A549 (cell line): ENCODE results near the gene OSGEPL1. TPM values are rescaled to one million over a fixed set of nuclear protein-coding genes. Genes with fewer than 3 reads are reported as not detected.

Experiments
- ATAC-seq, 2 experiments: fragments of 200-7000 bp in 1 of 2; fragments of >200 bp in 1 of 2; cut with Nextera tagmentation in 1 of 2; cut with Tn5 transposase in 1 of 2; 3 replicates each; pipeline versions ENCODE4 v1.8.0 to v1.9.1; 2018 to 2020; ENCODE audit warnings: mild to moderate bottlenecking in 1 of 2, moderate library complexity in 1 of 2
- CTCF ChIA-PET: fragments of 300-600 bp; sonication (Branson Sonifier 250); formaldehyde crosslinking; extraction: SDS; loops from one replicate; lab custom pipeline; 2021; ENCODE audit warnings: antibody characterized with exemption, inconsistent platforms; lab: Yijun Ruan, JAX
- POLR2A ChIA-PET: fragments of 350-600 bp; formaldehyde crosslinking; extraction: SDS; loops from one replicate; lab custom pipeline; 2021; ENCODE audit warnings: antibody characterized with exemption, inconsistent platforms; lab: Yijun Ruan, JAX
- DNase-seq, 2 experiments: peaks; one replicate each; pipeline versions ENCODE4 v3.0.0 to v3.0.0-alpha.2; 2011 to 2016; ENCODE audit warnings: low read depth in 1 of 2, low spot score in 1 of 2
- FAIRE-seq: peaks from 2 replicates; lab custom pipeline; 2011; peaks lifted over from hg19 to GRCh38; lab: Jason Lieb, UNC
- H3K27ac ChIP-seq, 2 experiments: fragments of >200 bp; sonication (Bioruptor Twin); formaldehyde crosslinking; 3 replicates each; pipeline ENCODE4 v1.5.1; 2016 to 2017
- H3K4me1 ChIP-seq: fragments of >200 bp; sonication (Bioruptor Twin); formaldehyde crosslinking; 3 replicates; pipeline ENCODE4 v1.6.1; 2016
- H3K4me2 ChIP-seq: fragments of >200 bp; sonication (Bioruptor Twin); formaldehyde crosslinking; 3 replicates; pipeline ENCODE4 v1.6.1; 2016
- H3K4me3 ChIP-seq: fragments of >200 bp; sonication (Bioruptor Twin); formaldehyde crosslinking; 3 replicates; pipeline ENCODE4 v1.5.1; 2016
- H3K9me3 ChIP-seq: fragments of >200 bp; sonication (Bioruptor Twin); formaldehyde crosslinking; 3 replicates; pipeline ENCODE4 v1.6.1; 2016
- BHLHE40 ChIP-seq: IDR thresholded peaks from 2 replicates; pipeline ENCODE4 v1.6.1; 2012; ENCODE audit warnings: low read depth, low read length, inconsistent platforms
- CBX2 ChIP-seq: fragments of 200-600 bp; sonication (generic); IDR thresholded peaks from 2 replicates; pipeline ENCODE4 v1.6.1; 2016; ENCODE audit warnings: low read depth, mild to moderate bottlenecking, borderline replicate concordance
- CEBPB ChIP-seq, 2 experiments: fragments of >200 bp in 1 of 2; sonication (Bioruptor Twin) in 1 of 2; formaldehyde crosslinking in 1 of 2; IDR thresholded peaks; 2 replicates each; pipeline ENCODE4 v1.6.1; 2012 to 2016
- CHD2 ChIP-seq: fragments of 150-350 bp; IDR thresholded peaks from 2 replicates; pipeline ENCODE4 v1.6.1; 2014; ENCODE audit warnings: low read length; ENCODE audit not compliant: partially characterized antibody
- ESRRA ChIP-seq: fragments of 150-350 bp; IDR thresholded peaks from 2 replicates; pipeline ENCODE4 v1.6.1; 2014; ENCODE audit warnings: mild to moderate bottlenecking, low read length, borderline replicate concordance
- FOSB ChIP-seq: fragments of 250-450 bp; sonication (Bioruptor Pico); IDR thresholded peaks from 2 replicates; pipeline ENCODE4 v1.5.0; 2020; ENCODE audit warnings: mild to moderate bottlenecking, moderate library complexity
- HOXA7 ChIP-seq: fragments of 250-450 bp; sonication (Bioruptor Pico); IDR thresholded peaks from 2 replicates; pipeline ENCODE4 v1.5.0; 2020; ENCODE audit warnings: mild to moderate bottlenecking, moderate library complexity
- HOXB5 ChIP-seq: fragments of 250-450 bp; sonication (Bioruptor Pico); IDR thresholded peaks from 2 replicates; pipeline ENCODE4 v1.5.0; 2020; ENCODE audit warnings: mild to moderate bottlenecking, moderate library complexity
- JUNB ChIP-seq: fragments of >200 bp; sonication (Bioruptor Twin); formaldehyde crosslinking; IDR thresholded peaks from 2 replicates; pipeline ENCODE4 v1.6.1; 2016
- MAZ ChIP-seq: fragments of 150-350 bp; IDR thresholded peaks from 2 replicates; pipeline ENCODE4 v1.6.1; 2014; ENCODE audit warnings: antibody characterized with exemption, low read depth, low read length, borderline replicate concordance
- POLR2A ChIP-seq: IDR thresholded peaks from 2 replicates; pipeline ENCODE4 v1.6.1; 2012; ENCODE audit warnings: mild to moderate bottlenecking, low read length
- RAD21 ChIP-seq, 2 experiments: fragments of >200 bp in 1 of 2; sonication (Bioruptor Twin) in 1 of 2; formaldehyde crosslinking in 1 of 2; IDR thresholded peaks in 1 of 2; conservative IDR thresholded peaks in 1 of 2; 2 replicates in 1 of 2; 3 replicates in 1 of 2; pipeline ENCODE4 v1.6.1; 2012 to 2018; ENCODE audit warnings: inconsistent platforms in 1 of 2
- RARB ChIP-seq: fragments of 250-450 bp; sonication (Bioruptor Pico); IDR thresholded peaks from 2 replicates; pipeline ENCODE4 v1.8.0; 2021; ENCODE audit warnings: mild to moderate bottlenecking, moderate library complexity
- RCOR1 ChIP-seq: fragments of 150-350 bp; IDR thresholded peaks from 2 replicates; pipeline ENCODE4 v1.6.1; 2014; ENCODE audit warnings: antibody characterized with exemption, low read length, low read depth
- SMC3 ChIP-seq: fragments of >200 bp; sonication (Bioruptor Twin); formaldehyde crosslinking; IDR thresholded peaks from 3 replicates; pipeline ENCODE4 v1.6.1; 2018; ENCODE audit warnings: inconsistent platforms
- SREBF2 ChIP-seq: fragments of 450-650 bp; IDR thresholded peaks from 2 replicates; pipeline ENCODE4 v1.6.1; 2014; ENCODE audit warnings: mild to moderate bottlenecking, moderate library complexity
- TFCP2L1 ChIP-seq: fragments of 250-450 bp; sonication (Bioruptor Pico); IDR thresholded peaks from 2 replicates; pipeline ENCODE4 v1.5.0; 2021; ENCODE audit warnings: mild to moderate bottlenecking
- TP53 ChIP-seq: fragments of 250-450 bp; sonication (Bioruptor Pico); IDR thresholded peaks from 2 replicates; pipeline ENCODE4 v1.5.0; 2021; ENCODE audit warnings: mild to moderate bottlenecking, moderate library complexity
- ZC3H11A ChIP-seq: fragments of 450-650 bp; IDR thresholded peaks from 2 replicates; pipeline ENCODE4 v1.6.1; 2014; ENCODE audit warnings: antibody characterized with exemption, mild to moderate bottlenecking
- ZFP36 ChIP-seq: fragments of 450-650 bp; IDR thresholded peaks from 2 replicates; pipeline ENCODE4 v1.6.1; 2014; ENCODE audit warnings: borderline replicate concordance; ENCODE audit not compliant: partially characterized antibody
- ZNF302 ChIP-seq: fragments of 250-450 bp; sonication (Bioruptor Pico); IDR thresholded peaks from 2 replicates; pipeline ENCODE4 v1.9.0; 2021; ENCODE audit warnings: inconsistent platforms, mild to moderate bottlenecking, moderate library complexity
- ZSCAN20 ChIP-seq: fragments of 250-450 bp; sonication (Bioruptor Pico); IDR thresholded peaks from 2 replicates; pipeline ENCODE4 v1.8.0; 2022; ENCODE audit warnings: mild to moderate bottlenecking, moderate library complexity
- WGBS: methylation state at CpG from one replicate; pipeline ENCODE4 v1.1.6; 2017; ENCODE audit errors: missing lambda C conversion rate; 5-methylcytosine and 5-hydroxymethylcytosine counted together
- polyA plus RNA-seq, 4 experiments: library from polyadenylated mRNA; depleted of rRNA in 3 of 4; stranded (reverse); fragments of >200 nt; fragmentation: RNase III in 1 of 4; extraction: RNeasy Plus Mini Kit Qiagen cat#74134 plus additional on column Dnase treatment in 1 of 4; gene quantifications; 2 replicates in 3 of 4; 3 replicates in 1 of 4; pipeline ENCODE4 v1.2.3, GENCODE V29; 2011 to 2017
- TF ChIP-seq, protein P1 (sequence below): fragments of 150-350 bp; IDR thresholded peaks from 2 replicates; pipeline ENCODE4 v1.6.1; 2014; ENCODE audit warnings: low read depth, mild to moderate bottlenecking, low read length
- TF ChIP-seq, protein P2 (sequence below): fragments of 250-450 bp; sonication (Bioruptor Pico); IDR thresholded peaks from 2 replicates; pipeline ENCODE4 v1.5.0; 2021; ENCODE audit warnings: mild to moderate bottlenecking, moderate library complexity, borderline replicate concordance
- TF ChIP-seq, protein P3 (sequence below): fragments of 250-450 bp; sonication (Bioruptor Pico); IDR thresholded peaks from 2 replicates; pipeline ENCODE4 v1.5.0; 2020; ENCODE audit warnings: low read depth, mild to moderate bottlenecking, moderate library complexity
- TF ChIP-seq, protein P4 (sequence below): fragments of 450-650 bp; IDR thresholded peaks from 2 replicates; pipeline ENCODE4 v1.6.1; 2014; ENCODE audit warnings: antibody characterized with exemption
- TF ChIP-seq, protein P5 (sequence below): IDR thresholded peaks from 2 replicates; pipeline ENCODE4 v1.6.1; 2012; ENCODE audit warnings: low read depth, borderline replicate concordance
- TF ChIP-seq, protein P6 (sequence below): fragments of >200 bp; sonication (Bioruptor Twin); formaldehyde crosslinking; IDR thresholded peaks from 3 replicates; pipeline ENCODE4 v1.6.1; 2016

Gene OSGEPL1
- polyA plus RNA-seq, 2 of the 4 experiments (the other 2 are of a cell fraction) = 9.0 to 14.4 TPM

DNA sequence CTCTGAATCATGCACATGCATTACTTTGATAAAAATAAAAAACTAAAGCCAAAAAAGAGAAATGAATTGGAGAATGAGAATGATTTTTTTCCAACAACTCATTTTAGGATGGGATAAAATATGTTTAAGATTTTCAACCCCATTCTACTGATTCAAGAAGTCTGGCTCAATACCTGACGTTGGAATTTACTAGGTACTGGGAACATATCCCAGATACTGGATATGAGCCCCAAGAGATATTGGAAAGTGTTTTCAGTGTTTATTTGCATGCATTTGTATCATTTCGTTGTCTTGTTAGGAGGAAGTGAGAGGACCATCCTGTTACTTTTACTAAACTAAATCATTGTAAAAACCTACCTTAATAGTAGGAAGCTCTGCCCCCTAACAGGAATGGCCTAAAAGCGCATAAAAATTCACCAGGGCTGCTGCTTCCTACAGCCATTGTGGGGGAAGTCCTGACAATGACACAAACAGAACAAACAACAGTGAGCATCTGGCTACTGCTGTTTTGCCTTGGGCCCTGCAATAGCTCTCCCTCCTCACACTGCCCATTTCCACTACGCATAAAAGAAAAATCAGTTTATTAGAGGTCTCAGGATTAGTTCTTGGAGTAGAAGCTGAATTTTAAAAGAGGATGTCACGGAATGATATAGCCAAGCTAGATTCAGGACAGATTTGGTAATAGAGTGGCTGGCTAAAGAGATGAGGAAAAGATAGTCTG, 52.9 kb downstream of the OSGEPL1 start:
- 89% methylated on average over 5 of the region's 5 CpGs for WGBS
- FAIRE-seq = no peak
- 0 out of 3 replicates have a peak, but pooled peaks cover 2% of the 10 kb centered on the region for H3K9me3 ChIP-seq
- no peak overlapping the region for H3K4me2 ChIP-seq
- CTCF ChIA-PET = interaction anchor here (2.7 kb wide), 1 partner anchor 11 kb away, joined by 9 read pairs; no protein-coding TSS in a partner anchor
- H3K4me1 ChIP-seq = no peaks in the 10 kb centered on the region
- no peak overlapping the region for H3K4me3 ChIP-seq
- no peak overlapping the region for H3K27ac ChIP-seq
- POLR2A ChIA-PET = no interaction called here
- TF ChIP-seq MAZ = no peak
- no peak for TF ChIP-seq ZNF302 (CRISPR knock-in tag)
- TF ChIP-seq HOXA7 = no peak
- TF ChIP-seq, all 56 proteins: peak for 0
- ATAC-seq = no peak
- DNase-seq = no peak

DNA sequence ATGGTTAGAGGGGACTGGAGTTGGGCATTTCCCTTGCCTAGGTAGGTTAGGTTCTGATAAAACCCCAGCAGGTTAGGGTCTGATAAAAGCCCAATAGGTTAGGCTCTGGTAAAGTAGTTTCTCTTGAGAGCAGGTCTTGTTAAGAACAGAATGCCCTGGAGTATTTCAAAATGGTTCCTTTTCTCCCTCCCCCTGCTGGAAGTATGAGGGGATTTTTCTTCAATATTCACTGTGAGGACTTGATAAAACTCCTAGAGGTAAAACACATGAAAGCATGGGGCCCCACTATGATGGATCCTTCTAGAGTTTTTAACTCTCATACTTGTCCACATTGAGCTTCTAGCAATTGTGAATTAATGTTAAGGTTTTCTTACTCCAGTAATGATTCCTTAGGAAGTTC, 60.5 kb downstream of the OSGEPL1 start:
- Histone ChIP-seq H3K9me3 (no peaks in the 10 kb centered on the region), H3K4me1 (no peaks in the 10 kb centered on the region), H3K4me2 (no peak overlapping the region), H3K4me3 (no peak overlapping the region), H3K27ac (no peak overlapping the region)
- TF ChIP-seq ZC3H11A = no peak
- no peak for TF ChIP-seq MAZ
- no peak for TF ChIP-seq ZFP36
- TF ChIP-seq CHD2 = no peak
- TF ChIP-seq, protein P1, sequence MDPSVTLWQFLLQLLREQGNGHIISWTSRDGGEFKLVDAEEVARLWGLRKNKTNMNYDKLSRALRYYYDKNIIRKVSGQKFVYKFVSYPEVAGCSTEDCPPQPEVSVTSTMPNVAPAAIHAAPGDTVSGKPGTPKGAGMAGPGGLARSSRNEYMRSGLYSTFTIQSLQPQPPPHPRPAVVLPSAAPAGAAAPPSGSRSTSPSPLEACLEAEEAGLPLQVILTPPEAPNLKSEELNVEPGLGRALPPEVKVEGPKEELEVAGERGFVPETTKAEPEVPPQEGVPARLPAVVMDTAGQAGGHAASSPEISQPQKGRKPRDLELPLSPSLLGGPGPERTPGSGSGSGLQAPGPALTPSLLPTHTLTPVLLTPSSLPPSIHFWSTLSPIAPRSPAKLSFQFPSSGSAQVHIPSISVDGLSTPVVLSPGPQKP = no peak
- no peak for TF ChIP-seq RARB (CRISPR knock-in tag)
- TF ChIP-seq HOXB5 = no peak
- TF ChIP-seq POLR2A = no peak
- TF ChIP-seq BHLHE40 = no peak
- TF ChIP-seq, protein P2, sequence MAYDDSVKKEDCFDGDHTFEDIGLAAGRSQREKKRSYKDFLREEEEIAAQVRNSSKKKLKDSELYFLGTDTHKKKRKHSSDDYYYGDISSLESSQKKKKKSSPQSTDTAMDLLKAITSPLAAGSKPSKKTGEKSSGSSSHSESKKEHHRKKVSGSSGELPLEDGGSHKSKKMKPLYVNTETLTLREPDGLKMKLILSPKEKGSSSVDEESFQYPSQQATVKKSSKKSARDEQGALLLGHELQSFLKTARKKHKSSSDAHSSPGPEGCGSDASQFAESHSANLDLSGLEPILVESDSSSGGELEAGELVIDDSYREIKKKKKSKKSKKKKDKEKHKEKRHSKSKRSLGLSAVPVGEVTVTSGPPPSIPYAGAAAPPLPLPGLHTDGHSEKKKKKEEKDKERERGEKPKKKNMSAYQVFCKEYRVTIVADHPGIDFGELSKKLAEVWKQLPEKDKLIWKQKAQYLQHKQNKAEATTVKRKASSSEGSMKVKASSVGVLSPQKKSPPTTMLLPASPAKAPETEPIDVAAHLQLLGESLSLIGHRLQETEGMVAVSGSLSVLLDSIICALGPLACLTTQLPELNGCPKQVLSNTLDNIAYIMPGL (CRISPR knock-in tag) = no peak
- TF ChIP-seq, protein P3, sequence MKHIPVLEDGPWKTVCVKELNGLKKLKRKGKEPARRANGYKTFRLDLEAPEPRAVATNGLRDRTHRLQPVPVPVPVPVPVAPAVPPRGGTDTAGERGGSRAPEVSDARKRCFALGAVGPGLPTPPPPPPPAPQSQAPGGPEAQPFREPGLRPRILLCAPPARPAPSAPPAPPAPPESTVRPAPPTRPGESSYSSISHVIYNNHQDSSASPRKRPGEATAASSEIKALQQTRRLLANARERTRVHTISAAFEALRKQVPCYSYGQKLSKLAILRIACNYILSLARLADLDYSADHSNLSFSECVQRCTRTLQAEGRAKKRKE = no peak
- no peak for TF ChIP-seq RCOR1
- no peak for TF ChIP-seq RAD21 (conservative IDR thresholded peaks at IDR 0.05 in 1 of 2, IDR thresholded peaks at IDR 0.05 in 1 of 2)
- TF ChIP-seq TFCP2L1 = no peak
- no peak for TF ChIP-seq JUNB
- no peak for TF ChIP-seq SMC3
- no peak for TF ChIP-seq CBX2
- peak; percentile 43 to 74; a peak in 4 of 6 replicates for ATAC-seq
- DNase-seq = peak in 1 of 2 experiments; percentile 4
- no peak for FAIRE-seq
- ChIA-PET POLR2A (no interaction called here), CTCF (interaction anchor here (2.4 kb wide), 1 partner anchor 28 kb away, joined by 11 read pairs; the partner anchor contains the start of gene ANKAR)

DNA sequence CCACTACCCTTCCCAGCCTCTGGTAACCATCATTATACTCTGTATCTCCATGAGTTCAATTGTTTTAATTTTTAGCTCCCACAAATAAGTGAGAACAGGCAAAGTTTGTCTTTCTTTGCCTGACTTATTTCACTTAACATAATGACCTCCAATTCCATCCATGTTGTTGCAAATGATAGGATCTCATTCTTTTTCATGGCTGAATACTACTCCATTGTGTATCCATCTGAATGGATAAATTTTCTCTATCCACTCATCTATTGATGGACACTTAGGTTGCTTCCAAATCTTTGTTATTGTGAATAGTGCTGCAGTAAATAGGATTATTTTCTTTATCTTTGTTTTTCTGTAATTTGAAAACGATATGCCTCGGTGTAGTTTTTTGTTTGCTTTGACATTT, 61.9 kb downstream of the OSGEPL1 start:
- POLR2A ChIA-PET = no interaction called here
- 49% methylated on average over 2 of the region's 2 CpGs for WGBS
- H3K4me2 ChIP-seq = no peak overlapping the region
- no peak overlapping the region for H3K27ac ChIP-seq
- no peak for FAIRE-seq
- DNase-seq = no peak
- CTCF ChIA-PET = interaction anchor here (1.0 to 2.4 kb wide), 3 partner anchors 10 to 40 kb away, joined by 3 to 11 read pairs (median 3); partner anchors contain the start of genes ANKAR and ASNSD1
- ATAC-seq = no peak
- no peaks in the 10 kb centered on the region for H3K4me1 ChIP-seq
- H3K9me3 ChIP-seq = no peaks in the 10 kb centered on the region
- H3K4me3 ChIP-seq = no peak overlapping the region
- TF ChIP-seq SREBF2 (no peak), HOXA7 (no peak), JUNB (no peak), CEBPB (IDR thresholded peaks at IDR 0.05) (no peak), ZSCAN20 (CRISPR knock-in tag) (no peak), RARB (CRISPR knock-in tag) (no peak), FOSB (CRISPR knock-in tag) (no peak), TFCP2L1 (no peak), ESRRA (no peak), TP53 (no peak)
- TF ChIP-seq, protein P4, sequence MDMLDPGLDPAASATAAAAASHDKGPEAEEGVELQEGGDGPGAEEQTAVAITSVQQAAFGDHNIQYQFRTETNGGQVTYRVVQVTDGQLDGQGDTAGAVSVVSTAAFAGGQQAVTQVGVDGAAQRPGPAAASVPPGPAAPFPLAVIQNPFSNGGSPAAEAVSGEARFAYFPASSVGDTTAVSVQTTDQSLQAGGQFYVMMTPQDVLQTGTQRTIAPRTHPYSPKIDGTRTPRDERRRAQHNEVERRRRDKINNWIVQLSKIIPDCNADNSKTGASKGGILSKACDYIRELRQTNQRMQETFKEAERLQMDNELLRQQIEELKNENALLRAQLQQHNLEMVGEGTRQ = no peak
- TF ChIP-seq, protein P5, sequence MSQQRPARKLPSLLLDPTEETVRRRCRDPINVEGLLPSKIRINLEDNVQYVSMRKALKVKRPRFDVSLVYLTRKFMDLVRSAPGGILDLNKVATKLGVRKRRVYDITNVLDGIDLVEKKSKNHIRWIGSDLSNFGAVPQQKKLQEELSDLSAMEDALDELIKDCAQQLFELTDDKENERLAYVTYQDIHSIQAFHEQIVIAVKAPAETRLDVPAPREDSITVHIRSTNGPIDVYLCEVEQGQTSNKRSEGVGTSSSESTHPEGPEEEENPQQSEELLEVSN = no peak
- TF ChIP-seq, protein P6, sequence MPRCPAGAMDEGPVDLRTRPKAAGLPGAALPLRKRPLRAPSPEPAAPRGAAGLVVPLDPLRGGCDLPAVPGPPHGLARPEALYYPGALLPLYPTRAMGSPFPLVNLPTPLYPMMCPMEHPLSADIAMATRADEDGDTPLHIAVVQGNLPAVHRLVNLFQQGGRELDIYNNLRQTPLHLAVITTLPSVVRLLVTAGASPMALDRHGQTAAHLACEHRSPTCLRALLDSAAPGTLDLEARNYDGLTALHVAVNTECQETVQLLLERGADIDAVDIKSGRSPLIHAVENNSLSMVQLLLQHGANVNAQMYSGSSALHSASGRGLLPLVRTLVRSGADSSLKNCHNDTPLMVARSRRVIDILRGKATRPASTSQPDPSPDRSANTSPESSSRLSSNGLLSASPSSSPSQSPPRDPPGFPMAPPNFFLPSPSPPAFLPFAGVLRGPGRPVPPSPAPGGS = no peak
